Gastrocnemius medialis (tissue), 4 donors: ENCODE data around the gene GABBR2.

Experiments
- POLR2A ChIP-seq, 2 donors: fragments of 450-650 bp; IDR thresholded peaks; one replicate each; pipeline ENCODE4 v1.6.1; 2017; ENCODE audit warnings: antibody characterized with exemption in 2 of 2, mild to moderate bottlenecking in 2 of 2, moderate library complexity in 2 of 2
- TF ChIP-seq, protein P1 (sequence below), 5 experiments: fragments of 450-650 bp in 3 of 5; fragments of 200-600 bp in 2 of 5; sonication (generic) in 2 of 5; IDR thresholded peaks in 4 of 5; conservative IDR thresholded peaks in 1 of 5; 1 replicate in 4 of 5; 2 replicates in 1 of 5; pipeline ENCODE4 v1.5.1; 2016 to 2019; ENCODE audit warnings: antibody characterized with exemption in 5 of 5, mild to moderate bottlenecking in 3 of 5, moderate library complexity in 3 of 5

- TF ChIP-seq, protein P1, sequence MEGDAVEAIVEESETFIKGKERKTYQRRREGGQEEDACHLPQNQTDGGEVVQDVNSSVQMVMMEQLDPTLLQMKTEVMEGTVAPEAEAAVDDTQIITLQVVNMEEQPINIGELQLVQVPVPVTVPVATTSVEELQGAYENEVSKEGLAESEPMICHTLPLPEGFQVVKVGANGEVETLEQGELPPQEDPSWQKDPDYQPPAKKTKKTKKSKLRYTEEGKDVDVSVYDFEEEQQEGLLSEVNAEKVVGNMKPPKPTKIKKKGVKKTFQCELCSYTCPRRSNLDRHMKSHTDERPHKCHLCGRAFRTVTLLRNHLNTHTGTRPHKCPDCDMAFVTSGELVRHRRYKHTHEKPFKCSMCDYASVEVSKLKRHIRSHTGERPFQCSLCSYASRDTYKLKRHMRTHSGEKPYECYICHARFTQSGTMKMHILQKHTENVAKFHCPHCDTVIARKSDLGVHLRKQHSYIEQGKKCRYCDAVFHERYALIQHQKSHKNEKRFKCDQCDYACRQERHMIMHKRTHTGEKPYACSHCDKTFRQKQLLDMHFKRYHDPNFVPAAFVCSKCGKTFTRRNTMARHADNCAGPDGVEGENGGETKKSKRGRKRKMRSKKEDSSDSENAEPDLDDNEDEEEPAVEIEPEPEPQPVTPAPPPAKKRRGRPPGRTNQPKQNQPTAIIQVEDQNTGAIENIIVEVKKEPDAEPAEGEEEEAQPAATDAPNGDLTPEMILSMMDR (IDR thresholded peaks at IDR 0.05 in 4 of 5, conservative IDR thresholded peaks at IDR 0.05 in 1 of 5): no peak
- TF ChIP-seq POLR2A (IDR thresholded peaks at IDR 0.05): no peak
These were observed 305.0 kb downstream of the GABBR2 start for GRCh38 chr9:98403715-98404114.
